Lower lobe of right lung (tissue), 2 donors: ENCODE measurements around the gene SRP68. TPM values are rescaled to one million over a fixed set of nuclear protein-coding genes. Genes with fewer than 3 reads are reported as not detected.

Experiments
- ATAC-seq, 2 donors: fragments of 200-7000 bp; cut with Tn5 transposase; one replicate each; pipeline ENCODE4 v1.9.1; 2020 to 2022; ENCODE audit warnings: mild to moderate bottlenecking in 2 of 2, moderate library complexity in 2 of 2
- DNase-seq: peaks from one replicate; pipeline ENCODE4 v3.0.0-alpha.2; 2020
- H3K27ac ChIP-seq: fragments of 200-600 bp; one replicate; pipeline ENCODE4 v1.8.0; 2022
- H3K27me3 ChIP-seq: fragments of 200-600 bp; one replicate; pipeline ENCODE4 v1.8.0; 2022; ENCODE audit warnings: low read depth
- H3K36me3 ChIP-seq: fragments of 200-600 bp; one replicate; pipeline ENCODE4 v1.8.0; 2022; ENCODE audit warnings: mild to moderate bottlenecking
- H3K4me1 ChIP-seq: fragments of 200-600 bp; one replicate; pipeline ENCODE4 v1.8.0; 2022
- H3K4me3 ChIP-seq: fragments of 200-600 bp; one replicate; pipeline ENCODE4 v1.8.0; 2022; ENCODE audit warnings: mild to moderate bottlenecking
- H3K9me3 ChIP-seq: fragments of 200-600 bp; one replicate; pipeline ENCODE4 v1.8.0; 2022
- intact Hi-C: fragments of 100-400 bp; cut with DNase I; formaldehyde crosslinking; loops from one replicate; pipeline ENCODE4 v1.11.0; 2022
- total RNA-seq: library from RNA; stranded (reverse); fragmentation: NEBNext Ultra II Directional; extraction: Animal tissue kit (Norgen Biotek cat#: 25700); gene quantifications from one replicate; pipeline ENCODE4 v1.2.1, GENCODE V29; 2021
- TF ChIP-seq, protein P1 (sequence below): fragments of 200-600 bp; IDR thresholded peaks from one replicate; pipeline ENCODE4 v1.8.0; 2022; ENCODE audit warnings: antibody characterized with exemption, mild to moderate bottlenecking
- donor health status: DM: no; HTN: yes; CAD: no; lungs with severe emphysema.

SRP68 gene
- total RNA-seq, 1 donor from 2014 or later, result 65.0 TPM

DNA sequence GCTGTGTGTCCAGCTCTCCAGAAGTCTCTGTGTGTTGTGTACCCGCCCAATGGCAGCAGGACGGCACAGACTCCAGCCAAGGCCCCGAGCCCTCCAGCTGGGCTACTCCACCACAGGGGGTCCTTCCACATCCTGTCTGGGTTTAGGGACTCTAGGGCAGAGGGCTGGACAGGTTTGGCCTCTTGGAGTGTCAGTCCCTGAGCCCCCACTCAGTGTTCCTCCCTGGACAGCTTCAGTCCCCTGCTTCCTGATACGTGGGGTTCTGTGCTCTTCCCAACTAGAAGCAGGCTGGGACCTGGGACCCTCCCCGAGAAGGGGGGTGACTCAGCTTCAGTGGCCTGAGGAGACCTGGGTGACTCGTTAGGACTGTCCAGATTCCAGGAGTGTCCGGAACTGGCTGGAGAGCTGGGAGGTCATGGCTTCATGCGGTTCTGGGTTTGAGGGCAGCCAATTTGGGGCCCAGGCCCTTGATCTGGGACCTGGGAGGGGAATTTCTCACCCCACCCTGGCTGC is 67.5 kb downstream of the SRP68 start:
- peak overlapping the region; percentile 25 for H3K27ac ChIP-seq
- TF ChIP-seq, protein P1, sequence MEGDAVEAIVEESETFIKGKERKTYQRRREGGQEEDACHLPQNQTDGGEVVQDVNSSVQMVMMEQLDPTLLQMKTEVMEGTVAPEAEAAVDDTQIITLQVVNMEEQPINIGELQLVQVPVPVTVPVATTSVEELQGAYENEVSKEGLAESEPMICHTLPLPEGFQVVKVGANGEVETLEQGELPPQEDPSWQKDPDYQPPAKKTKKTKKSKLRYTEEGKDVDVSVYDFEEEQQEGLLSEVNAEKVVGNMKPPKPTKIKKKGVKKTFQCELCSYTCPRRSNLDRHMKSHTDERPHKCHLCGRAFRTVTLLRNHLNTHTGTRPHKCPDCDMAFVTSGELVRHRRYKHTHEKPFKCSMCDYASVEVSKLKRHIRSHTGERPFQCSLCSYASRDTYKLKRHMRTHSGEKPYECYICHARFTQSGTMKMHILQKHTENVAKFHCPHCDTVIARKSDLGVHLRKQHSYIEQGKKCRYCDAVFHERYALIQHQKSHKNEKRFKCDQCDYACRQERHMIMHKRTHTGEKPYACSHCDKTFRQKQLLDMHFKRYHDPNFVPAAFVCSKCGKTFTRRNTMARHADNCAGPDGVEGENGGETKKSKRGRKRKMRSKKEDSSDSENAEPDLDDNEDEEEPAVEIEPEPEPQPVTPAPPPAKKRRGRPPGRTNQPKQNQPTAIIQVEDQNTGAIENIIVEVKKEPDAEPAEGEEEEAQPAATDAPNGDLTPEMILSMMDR, result no peak
- H3K9me3 ChIP-seq, result no peaks in the 10 kb centered on the region
- no peak overlapping the region for H3K4me3 ChIP-seq
- peaks cover 33% of the 10 kb centered on the region for H3K4me1 ChIP-seq
- H3K27me3 ChIP-seq, result no peaks in the 10 kb centered on the region
- H3K36me3 ChIP-seq, result peaks cover 34% of the 10 kb centered on the region
- DNase-seq (no peak), ATAC-seq (no peak)
- intact Hi-C loops, result loop anchor here (10.0 kb wide), 1 partner anchor 100 kb away; the partner anchor contains the start of gene MRPL38

GRCh38 chr17:76003915-76004314 is 68.4 kb downstream of the SRP68 start:
- Histone ChIP-seq H3K36me3 (peaks cover 31% of the 10 kb centered on the region), H3K9me3 (no peaks in the 10 kb centered on the region), H3K27ac (peak overlapping the region; percentile 62), H3K27me3 (no peaks in the 10 kb centered on the region), H3K4me1 (peaks cover 33% of the 10 kb centered on the region), H3K4me3 (no peak overlapping the region)
- DNase-seq (no peak), ATAC-seq (no peak)
- intact Hi-C loops, result loop anchor here (10.0 kb wide), 1 partner anchor 99 kb away; the partner anchor contains the start of gene MRPL38
- TF ChIP-seq, protein P1, result no peak

GRCh38 chr17:76002100-76002499 is 70.2 kb downstream of the SRP68 start:
- intact Hi-C loops, result loop anchor here (10.0 kb wide), 1 partner anchor 97 kb away; the partner anchor contains the start of gene MRPL38
- DNase-seq (no peak), ATAC-seq (no peak)
- TF ChIP-seq, protein P1, result no peak
- H3K27ac ChIP-seq, result no peak overlapping the region
- H3K36me3 ChIP-seq, result peaks cover 28% of the 10 kb centered on the region
- H3K4me1 ChIP-seq, result peaks cover 50% of the 10 kb centered on the region
- no peaks in the 10 kb centered on the region for H3K27me3 ChIP-seq
- no peaks in the 10 kb centered on the region for H3K9me3 ChIP-seq
- H3K4me3 ChIP-seq, result no peak overlapping the region

DNA sequence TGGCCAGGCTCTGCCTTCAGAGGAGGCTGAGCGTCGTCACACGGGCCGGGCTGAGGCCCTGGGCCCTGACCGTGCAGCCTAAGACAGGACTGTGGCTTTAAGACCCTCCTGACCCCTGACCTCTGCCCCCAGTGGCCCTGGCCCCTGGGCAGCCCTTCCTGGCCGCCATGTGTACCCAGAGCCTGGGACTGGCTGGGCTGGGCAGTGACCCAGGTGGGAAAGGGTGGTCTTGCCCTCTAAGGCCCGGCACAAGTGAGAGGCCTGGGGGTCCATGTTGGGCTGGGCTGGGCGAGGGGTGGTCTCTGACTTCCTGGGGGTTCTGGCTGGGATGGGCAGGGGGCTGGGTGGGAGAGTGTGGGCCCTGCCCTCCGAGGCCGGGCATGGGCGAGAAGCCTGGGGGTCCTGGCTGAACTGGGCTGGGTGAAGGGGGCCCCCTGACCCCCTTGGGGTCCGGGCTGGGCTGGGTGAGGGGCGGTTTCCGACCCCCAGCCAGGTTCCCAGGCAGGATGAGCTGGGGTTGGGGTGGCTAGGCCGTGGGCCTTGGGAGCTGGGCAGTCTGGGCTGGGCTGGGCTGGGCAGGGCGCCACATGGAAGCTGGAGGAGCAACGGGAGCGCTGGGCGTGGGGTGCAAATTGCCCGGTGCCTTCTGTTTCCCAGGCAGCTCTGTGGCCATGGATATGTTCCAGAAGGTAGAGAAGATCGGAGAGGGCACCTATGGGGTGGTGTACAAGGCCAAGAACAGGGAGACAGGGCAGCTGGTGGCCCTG is 71.4 kb downstream of the SRP68 start, which contains the start of gene CDK3:
Gene CDK3 (plus strand): TSS at position 101 of the 767 bp plus-strand sequence. CDS start 571 bp downstream, at position 672.
- H3K27ac ChIP-seq, result peak within 1 kb of the TSS; percentile 18
- TF ChIP-seq, protein P1, result no peak
- DNase-seq (peak; percentile 22), ATAC-seq (no peak)
- intact Hi-C loops, result loop anchor here (10.0 kb wide), 1 partner anchor 96 kb away; the partner anchor contains the start of gene MRPL38
- peaks cover 55% of the 10 kb centered on the region for H3K4me1 ChIP-seq
- no peaks in the 10 kb centered on the region for H3K9me3 ChIP-seq
- no peaks in the 10 kb centered on the region for H3K27me3 ChIP-seq
- H3K4me3 ChIP-seq, result no peak within 1 kb of the TSS
- peaks cover 21% of the 10 kb centered on the region for H3K36me3 ChIP-seq

GRCh38 chr17:76000016-76000754 is 72.1 kb downstream of the SRP68 start:
- peak; percentile 50 to 58 for ATAC-seq
- H3K27me3 ChIP-seq, result no peaks in the 10 kb centered on the region
- no peak overlapping the region for H3K4me3 ChIP-seq
- DNase-seq, result peak; percentile 68
- intact Hi-C loops, result loop anchor here (10.0 kb wide), 1 partner anchor 95 kb away; the partner anchor contains the start of gene MRPL38
- peak overlapping the region; percentile 18 for H3K27ac ChIP-seq
- TF ChIP-seq, protein P1, result peak; percentile 67
- H3K4me1 ChIP-seq, result peaks cover 48% of the 10 kb centered on the region
- no peaks in the 10 kb centered on the region for H3K9me3 ChIP-seq
- H3K36me3 ChIP-seq, result peaks cover 22% of the 10 kb centered on the region
